ENCODE measurements around the gene IL21R. TPM values are rescaled to one million over a fixed set of nuclear protein-coding genes. Genes with fewer than 3 reads are reported as not detected.

Gene IL21R
- 1 to 10 TPM in 1 of 10 donors, under 1 TPM in 9; 0.13 to 1.0 (median 0.31) TPM for polyA plus RNA-seq (ENCODE audit: insufficient read length in 10 of 10)
- long read RNA-seq, donor 1, result 0 reads
- long read RNA-seq, donor 2, result 0 reads
- long read RNA-seq, donor 3, result 0 reads
- long read RNA-seq, donor 4, result 0 reads
- long read RNA-seq, donor 5, result 0 reads
- long read RNA-seq, donor 6, result 0 reads
- long read RNA-seq, donor 7, result 0 reads
- long read RNA-seq, donor 8, result 0 reads
- long read RNA-seq, donor 9, result 0 reads

DNA sequence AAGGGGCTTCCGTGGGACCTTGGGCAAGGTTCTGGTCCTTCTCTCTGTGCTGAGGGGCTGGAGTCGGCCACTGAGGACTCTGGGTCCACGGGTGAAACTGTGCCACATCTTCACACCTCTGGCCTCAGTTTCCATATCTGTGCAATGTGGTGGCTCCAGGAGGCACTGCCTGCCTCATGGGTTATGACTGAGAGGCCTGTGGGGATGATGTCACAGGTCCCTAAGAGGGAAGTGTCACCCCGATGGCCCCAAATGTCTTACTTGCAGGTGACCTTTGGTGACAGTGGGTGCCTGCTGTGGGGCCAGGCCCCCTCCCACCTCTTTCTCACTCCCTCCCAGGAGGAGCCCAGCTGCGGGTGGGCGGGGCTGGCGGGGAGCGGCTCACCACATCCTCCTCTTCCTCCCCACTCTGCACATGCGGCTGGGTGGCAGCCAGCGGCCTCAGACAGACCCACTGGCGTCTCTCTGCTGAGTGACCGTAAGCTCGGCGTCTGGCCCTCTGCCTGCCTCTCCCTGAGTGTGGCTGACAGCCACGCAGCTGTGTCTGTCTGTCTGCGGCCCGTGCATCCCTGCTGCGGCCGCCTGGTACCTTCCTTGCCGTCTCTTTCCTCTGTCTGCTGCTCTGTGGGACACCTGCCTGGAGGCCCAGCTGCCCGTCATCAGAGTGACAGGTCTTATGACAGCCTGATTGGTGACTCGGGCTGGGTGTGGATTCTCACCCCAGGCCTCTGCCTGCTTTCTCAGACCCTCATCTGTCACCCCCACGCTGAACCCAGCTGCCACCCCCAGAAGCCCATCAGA is at the start of gene IL21R:
TSS of gene IL21R (plus strand) at position 407 of the 801 bp plus-strand sequence. CDS start 27,898 bp downstream, outside the sequence.
- peak; percentile 63 to 86 (median 76) for DNase-seq

DNA sequence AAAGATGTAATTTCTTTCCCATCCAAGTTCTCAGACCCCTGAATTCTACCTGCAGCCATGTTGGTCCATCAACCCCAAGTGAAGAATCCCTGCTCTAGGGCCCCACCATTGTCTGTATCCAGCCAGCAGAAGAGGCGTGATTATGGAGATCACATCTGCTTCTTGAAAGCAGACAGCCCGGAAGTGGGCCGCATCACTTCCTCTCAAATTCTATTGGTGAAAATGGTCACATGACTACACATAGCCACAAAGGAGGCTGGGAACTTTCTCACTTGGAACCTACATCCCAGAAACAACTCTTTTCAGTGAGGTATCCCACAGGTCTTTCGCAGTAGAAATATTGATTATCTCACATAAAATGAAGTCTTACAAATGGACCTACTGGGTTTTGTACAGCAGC is 48.1 kb upstream of the IL21R start:
- no peak for DNase-seq

DNA sequence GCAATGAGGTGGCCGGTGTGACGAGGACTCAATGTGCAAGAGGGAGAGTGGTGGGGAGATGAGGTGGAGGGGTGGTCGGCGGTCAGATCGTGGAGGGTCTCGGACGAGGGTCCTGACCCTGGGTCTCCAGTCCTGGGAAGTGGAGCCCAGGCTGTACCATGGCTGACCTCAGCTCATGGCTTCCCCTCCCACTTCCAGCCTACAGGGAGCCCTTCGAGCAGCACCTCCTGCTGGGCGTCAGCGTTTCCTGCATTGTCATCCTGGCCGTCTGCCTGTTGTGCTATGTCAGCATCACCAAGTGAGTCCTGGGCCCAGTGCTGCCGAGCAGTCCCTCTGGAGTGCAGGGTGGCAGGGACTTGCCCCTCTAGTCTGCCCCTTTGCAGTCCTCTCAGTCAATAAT is 46.4 kb upstream of the IL21R start:
- DNase-seq, result no peak

DNA sequence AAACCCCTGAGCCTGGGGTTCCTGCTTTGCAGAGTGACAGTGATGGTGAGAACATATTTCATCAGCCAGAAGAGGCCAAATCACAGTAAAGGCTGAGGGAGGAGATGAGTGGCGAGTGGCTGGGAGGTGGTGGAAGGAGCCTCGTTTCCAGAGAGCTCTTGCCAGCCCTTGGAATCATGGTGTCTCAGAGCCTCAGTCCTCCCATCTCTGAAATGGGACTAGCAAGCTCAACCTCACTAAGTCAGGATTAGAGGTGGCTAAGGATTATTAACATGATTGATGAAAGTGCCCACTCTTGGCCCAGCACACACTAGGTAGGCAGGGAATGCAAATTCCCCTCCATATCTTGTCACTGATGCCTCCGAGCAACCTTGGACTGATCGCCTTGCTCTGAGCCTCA is 45.2 kb upstream of the IL21R start:
- no peak for DNase-seq

DNA sequence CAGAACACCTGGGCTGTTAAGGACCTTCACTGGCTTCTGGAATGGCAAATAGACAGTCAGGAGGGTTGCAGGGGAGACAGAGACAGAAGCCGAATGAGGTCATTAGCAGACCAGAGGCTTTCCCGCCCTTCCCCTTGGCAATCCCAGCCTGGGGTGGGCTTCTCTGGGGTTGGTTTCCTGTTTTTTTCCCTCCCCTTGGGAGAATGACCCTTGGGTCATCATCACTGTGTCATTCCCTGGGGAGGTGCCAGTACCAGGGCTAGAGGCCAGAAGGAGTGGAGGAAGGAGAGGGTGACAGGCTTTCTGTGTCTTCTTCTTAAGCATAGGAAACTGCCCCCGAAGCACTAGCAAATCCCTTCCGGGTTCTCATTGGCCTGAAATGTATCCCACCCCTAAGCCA is 42.9 kb upstream of the IL21R start:
- DNase-seq, result no peak

DNA sequence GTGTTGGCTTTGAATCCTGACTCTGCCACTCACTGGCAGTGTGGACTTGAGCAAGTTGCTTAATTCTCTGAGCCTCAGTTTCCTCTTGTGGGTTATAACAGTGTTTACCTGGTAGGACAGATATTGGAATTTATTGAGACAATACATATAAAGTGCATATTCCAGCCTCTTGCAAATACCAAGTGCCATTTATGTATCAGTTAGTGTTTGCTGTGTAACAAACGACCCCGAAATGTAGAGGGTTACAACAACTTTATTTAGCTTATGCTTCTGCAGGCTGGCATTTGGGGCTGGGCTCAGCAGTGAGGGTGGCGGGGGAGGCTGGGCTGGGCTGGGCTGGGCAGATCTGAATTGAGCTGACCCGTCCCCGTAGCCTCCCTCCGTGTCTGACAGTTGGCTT is 42.4 kb upstream of the IL21R start:
- no peak for DNase-seq

DNA sequence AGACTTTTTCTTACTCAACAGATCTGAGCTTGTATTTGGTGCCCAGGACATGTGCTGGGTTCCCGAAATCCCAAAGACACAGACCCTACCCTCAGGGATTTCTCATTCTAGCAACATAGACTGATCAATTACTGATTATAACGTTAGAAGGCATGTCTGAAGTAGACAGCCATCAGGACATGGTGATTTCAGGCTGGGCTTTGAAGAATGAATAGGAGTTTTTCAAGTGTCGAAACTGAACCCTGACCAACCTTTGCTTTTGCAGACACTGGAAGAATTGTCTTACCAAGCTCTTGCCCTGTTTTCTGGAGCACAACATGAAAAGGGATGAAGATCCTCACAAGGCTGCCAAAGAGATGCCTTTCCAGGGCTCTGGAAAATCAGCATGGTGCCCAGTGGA is 40.0 kb upstream of the IL21R start:
- no peak for DNase-seq

DNA sequence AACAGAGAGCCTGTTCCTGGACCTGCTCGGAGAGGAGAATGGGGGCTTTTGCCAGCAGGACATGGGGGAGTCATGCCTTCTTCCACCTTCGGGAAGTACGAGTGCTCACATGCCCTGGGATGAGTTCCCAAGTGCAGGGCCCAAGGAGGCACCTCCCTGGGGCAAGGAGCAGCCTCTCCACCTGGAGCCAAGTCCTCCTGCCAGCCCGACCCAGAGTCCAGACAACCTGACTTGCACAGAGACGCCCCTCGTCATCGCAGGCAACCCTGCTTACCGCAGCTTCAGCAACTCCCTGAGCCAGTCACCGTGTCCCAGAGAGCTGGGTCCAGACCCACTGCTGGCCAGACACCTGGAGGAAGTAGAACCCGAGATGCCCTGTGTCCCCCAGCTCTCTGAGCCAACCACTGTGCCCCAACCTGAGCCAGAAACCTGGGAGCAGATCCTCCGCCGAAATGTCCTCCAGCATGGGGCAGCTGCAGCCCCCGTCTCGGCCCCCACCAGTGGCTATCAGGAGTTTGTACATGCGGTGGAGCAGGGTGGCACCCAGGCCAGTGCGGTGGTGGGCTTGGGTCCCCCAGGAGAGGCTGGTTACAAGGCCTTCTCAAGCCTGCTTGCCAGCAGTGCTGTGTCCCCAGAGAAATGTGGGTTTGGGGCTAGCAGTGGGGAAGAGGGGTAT is 39.3 kb upstream of the IL21R start:
- no peak for DNase-seq

DNA sequence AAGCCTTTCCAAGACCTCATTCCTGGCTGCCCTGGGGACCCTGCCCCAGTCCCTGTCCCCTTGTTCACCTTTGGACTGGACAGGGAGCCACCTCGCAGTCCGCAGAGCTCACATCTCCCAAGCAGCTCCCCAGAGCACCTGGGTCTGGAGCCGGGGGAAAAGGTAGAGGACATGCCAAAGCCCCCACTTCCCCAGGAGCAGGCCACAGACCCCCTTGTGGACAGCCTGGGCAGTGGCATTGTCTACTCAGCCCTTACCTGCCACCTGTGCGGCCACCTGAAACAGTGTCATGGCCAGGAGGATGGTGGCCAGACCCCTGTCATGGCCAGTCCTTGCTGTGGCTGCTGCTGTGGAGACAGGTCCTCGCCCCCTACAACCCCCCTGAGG is 38.7 kb upstream of the IL21R start:
- DNase-seq, result no peak

DNA sequence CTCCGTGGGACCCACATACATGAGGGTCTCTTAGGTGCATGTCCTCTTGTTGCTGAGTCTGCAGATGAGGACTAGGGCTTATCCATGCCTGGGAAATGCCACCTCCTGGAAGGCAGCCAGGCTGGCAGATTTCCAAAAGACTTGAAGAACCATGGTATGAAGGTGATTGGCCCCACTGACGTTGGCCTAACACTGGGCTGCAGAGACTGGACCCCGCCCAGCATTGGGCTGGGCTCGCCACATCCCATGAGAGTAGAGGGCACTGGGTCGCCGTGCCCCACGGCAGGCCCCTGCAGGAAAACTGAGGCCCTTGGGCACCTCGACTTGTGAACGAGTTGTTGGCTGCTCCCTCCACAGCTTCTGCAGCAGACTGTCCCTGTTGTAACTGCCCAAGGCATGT is 38.2 kb upstream of the IL21R start:
- no peak for DNase-seq

DNA sequence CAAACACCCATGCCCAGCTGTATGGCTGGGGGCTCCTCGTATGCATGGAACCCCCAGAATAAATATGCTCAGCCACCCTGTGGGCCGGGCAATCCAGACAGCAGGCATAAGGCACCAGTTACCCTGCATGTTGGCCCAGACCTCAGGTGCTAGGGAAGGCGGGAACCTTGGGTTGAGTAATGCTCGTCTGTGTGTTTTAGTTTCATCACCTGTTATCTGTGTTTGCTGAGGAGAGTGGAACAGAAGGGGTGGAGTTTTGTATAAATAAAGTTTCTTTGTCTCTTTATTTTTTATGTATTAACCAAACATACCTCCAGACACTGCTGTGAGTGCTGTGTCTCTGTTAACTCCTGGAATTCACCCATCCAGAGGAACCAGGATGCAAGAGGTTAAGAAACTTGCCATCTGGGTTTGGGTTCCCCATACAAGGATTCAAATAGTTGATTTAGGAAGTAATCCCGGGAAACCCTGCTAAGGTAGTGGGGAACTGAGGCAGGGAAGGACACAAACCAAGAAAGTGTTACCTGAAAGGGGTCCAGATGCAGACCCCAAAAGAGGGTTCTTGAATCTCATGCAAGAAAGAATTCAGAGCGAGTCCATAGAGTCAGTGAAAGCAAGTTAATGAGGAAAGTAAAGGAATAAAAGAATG is 37.4 kb upstream of the IL21R start:
- no peak for DNase-seq

DNA sequence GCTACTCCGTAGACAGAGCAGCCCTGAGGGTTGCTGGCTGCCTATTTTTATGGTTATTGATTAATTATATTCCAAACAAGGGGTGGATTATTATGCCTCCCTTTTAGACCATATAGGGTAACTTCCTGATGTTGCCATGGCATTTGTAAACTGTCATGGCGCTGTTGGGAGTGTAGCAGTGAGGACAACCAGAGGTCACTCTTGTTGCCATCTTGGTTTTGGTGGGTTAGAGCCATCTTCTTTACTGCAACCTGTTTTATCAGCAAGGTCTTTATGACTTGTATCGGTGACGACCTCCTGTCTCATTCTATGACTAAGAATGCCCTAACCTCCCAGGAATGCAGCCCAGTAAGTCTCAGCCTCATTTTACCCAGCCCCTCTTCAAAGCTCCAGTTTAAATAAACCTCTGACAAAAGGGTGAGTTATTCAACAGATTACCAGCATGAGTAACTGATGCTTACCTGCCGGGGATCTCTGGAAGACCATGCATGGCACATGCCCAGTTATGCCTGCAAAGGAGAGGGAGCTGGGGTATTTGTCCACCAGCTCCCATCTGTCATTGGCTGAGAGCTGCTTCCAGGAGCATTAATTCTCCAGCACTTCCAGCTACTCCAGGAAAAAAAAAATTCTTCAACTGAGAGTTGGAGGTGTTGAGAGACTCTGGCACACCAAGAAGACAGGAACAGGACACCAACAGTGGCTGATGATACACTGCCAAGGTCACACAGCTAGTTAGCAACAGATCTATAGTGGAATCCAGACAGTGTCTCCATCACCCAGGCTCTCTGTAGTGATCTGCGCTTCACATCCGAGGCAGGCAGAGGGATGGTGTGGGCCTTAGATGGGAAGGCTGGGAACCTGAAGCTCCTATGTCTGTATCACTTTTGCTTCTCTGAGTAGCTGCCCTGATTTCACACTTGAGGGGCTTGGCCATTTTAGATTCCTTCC is 36.6 kb upstream of the IL21R start:
- no peak for DNase-seq

DNA sequence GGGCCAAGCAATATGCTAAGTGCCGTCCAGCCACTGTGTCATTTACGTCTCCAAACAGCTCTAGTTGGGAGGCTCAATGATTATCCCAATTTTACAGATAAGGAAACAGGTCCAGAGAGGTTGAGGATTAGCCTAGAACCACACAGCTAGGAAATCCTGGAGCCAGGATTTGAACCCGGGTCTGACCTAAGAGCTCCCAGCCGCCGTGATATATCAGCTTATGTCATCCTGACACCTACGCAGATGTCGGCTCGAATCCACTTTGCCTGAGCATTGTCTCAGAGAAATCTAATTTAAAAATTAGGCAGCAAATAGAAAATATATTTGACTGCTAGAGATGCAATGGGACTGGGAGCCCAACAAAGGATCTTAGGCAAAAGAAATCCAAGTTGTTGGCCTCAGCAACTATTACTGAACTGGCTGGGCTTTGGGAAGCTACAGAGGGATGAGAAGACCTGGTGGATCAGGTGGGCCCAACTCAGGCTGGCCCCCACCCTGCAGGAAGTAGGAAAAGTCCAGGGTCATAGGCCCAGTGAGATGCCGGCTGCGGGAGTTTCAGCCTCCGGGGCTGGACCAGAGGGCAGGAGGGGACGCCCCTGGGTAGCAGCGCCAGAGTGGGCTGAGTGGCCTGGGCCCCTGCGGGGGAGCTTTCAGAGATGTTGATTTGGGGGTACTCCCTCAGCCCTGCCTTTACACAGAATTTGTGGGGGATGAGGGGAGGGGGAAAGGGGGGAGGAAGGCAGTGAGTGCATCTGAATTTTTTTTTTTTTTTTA is 35.1 kb upstream of the IL21R start:
- DNase-seq, result peak in 1 of 3 donors; percentile 28

DNA sequence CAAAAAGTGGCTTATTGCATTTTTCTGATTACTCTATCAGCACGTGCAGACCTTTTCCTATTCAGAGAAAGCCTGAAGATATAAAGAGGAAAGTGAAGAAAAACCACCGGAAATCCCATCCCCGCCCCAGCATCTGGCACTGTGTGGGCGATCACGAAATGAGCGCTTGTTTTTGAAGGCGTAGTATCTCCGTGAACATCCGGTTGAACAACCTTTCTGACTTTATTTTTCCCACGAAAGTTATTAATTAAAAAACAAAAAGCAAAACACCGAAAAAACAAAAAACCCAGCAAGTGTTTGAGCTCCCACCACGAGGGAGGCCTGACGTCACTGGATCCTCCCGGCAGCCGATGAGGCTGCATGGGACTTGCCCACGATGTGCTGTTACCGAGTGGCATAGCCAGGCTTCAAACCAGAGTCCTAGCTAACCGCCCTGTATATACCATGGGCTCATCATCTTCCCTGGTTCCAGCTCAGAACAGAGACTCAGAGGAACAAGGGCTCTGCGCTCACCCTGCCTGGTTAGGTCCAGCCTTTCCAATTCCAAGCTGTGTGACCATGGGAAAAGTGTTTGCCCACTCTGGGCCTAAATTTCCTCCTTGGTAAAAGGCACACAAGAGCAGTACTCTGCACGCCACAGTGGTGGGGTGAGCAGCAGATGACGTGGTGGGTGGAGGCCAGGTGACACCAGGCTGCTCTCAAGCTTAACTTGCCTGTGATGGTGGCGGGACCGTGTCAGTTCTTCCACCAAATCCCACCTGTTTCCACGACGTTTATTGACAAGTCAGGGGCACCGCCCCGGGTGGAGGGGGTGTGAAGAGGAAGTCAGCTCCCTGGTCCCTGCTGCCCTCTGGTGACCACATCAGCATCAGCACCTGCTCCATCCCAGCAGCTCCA is 34.3 kb upstream of the IL21R start:
- peak; percentile 44 to 82 (median 73) for DNase-seq

DNA sequence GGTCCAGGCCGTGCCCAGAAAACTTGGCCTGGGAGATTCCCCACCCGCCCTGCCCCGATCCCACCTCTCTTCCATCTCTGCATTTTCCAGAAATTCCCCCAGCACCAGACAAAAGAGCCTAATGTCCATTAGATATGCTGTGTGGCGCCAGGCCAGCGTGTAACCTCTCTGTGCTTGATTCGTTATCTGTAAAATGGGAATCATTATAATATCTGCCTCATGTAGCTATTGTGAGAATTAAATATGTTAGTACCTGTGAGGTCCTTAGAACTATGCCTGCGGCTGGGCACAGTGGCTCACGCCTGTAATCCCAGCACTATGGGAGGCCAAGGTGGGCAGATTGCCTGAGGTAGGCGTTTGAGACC is 33.6 kb upstream of the IL21R start:
- no peak for DNase-seq

DNA sequence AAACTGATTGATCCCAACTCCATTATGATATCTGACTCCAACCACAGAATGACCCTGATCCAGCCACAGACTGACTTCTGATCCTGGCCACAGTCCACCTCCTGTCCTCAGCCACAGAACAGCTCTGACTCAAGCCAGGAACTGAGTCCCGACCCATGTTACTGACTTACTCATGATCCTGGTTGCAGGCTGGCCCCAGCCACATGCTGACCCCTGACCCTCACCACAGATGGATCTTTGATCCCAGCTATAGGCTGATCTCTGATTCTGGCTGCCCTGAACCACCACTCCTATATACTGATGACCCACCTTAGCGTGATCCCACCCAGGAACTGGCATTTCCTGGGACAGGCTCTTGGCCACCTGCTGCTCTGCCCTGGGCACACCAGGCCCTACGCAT is 32.2 kb upstream of the IL21R start:
- DNase-seq, result no peak

DNA sequence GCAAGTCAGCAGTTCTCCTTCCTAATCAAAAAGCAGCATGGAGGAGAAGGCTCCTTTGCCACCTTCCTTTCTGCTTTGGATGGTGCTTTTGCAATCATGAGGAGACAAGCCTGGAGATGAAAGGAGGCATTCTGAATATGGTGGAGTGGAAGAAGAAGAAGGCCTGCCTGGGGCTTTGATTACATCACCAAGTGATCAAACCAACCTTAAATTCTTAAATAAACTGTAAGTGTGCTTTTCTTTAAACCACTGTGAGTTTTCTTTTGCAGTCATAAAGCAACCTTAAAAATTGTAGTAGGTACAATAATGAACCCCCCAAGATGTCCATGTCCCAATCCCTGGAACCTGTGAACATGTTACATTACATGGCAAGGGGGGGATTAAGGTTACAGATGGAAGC is 31.7 kb upstream of the IL21R start:
- no peak for DNase-seq

DNA sequence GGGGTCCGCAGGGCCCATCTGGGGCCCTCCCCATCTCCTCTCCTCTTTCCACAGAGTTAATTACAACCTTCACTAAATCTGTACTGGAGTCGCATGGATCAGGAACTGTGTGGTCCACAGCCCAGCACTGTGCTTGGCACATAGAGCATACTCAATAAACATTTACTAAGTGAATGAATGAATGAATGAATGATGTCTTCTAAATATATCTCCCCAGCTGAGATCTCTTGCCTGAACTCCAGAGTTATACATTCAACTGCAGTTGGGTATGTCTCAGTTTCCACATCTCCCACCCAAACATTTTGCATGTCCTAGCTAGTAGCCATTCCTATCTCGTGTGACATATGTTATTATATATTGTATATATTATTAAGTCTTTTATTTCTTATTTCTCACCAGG is 28.7 kb upstream of the IL21R start:
- DNase-seq, result no peak

DNA sequence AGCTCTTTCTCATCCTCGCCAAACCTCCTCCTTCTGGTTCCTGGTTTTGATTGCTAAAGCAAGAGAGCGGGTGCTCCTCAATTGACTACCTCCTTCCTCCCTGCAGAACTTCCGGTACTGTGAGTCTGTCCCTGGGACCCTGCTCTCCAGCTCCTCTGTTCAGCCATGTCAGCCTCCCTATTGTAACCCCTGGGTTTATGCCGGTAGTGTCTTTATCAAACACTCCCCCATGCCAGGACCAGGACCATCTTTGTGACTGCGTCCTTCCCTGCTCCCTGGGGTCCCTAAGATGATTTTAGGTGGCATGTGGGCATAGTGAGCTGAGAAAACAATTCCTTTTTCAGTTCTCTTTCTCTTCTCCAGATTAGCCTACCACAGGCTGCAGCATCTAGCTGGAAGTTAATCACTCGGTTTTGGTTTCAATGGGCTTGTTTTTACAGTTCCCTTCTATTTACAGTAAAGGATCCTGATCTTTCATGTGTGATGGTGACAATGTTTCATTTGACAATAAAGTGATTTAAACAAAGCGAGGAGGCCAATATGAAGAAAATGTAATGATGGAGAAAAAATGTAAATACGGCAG is 27.7 kb upstream of the IL21R start:
- DNase-seq, result no peak

All from muscle of back (tissue), 13 donors.